GM21526 (cell line): ENCODE data around the gene CUX1.
"Not testable (repeated sequence)": the region's sequence is repeated elsewhere in the genome, so short reads cannot be mapped to it uniquely, and the experiment has no call there.

ENCODE experiments used
- ATAC-seq: cut with Tn5 transposase; IDR thresholded peaks from one replicate; pipeline ENCODE4 v1.9.1; 2021; ENCODE audit warnings: moderate library complexity; ENCODE audit not compliant: unreplicated experiment, low FRiP score

CUX1 gene

GRCh38 chr7:102149416-102149815 is 332.0 kb downstream of the CUX1 start:
- ATAC-seq: no peak

- ATAC-seq: no peak
Measured at GRCh38 chr7:102150266-102150665, 332.8 kb downstream of the CUX1 start.

DNA sequence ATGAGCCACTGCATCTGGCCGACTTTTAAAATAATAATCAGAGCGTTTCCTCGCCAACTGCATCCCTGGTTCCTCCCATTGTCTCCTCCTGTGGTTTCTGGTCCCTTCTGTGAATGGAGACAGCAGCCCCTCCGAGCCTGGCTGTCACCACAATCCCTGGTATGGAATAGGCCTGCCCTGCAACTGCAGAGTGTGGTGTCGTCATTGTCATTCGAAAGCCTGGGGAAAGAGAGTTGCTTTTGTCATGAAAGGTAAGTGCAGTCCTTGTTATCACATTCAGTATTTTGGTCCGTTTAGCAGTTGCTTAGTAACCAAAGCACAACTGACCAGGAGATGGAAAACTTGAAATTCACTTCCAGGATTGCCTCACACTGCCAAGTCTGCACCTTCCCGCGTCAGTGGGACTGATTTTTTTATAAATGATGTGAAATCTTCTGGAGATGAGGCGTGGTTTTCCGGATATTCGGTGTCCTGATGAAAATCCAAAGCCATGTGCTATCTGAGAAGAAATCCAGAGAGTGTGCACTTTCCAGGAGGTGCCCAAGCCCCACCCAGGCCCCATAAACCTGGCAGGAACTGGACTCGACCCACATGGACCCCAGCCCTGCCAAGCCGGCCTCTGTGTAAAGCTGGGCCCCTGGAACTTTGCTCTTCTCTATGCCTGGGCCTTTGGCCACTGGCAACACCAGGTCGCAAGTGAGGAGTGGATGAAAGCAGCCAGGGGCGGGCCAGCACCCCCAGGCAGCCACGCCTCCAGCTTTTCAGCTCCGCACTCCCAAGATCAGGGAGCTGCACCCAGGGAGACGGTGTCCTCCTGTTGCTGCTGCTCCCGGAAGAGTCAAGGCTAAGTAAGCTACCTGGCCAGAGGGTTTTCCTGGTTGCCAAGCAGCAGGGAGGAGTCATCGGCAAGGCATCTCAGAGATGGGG is 335.5 kb downstream of the CUX1 start:
- ATAC-seq: no peak

DNA sequence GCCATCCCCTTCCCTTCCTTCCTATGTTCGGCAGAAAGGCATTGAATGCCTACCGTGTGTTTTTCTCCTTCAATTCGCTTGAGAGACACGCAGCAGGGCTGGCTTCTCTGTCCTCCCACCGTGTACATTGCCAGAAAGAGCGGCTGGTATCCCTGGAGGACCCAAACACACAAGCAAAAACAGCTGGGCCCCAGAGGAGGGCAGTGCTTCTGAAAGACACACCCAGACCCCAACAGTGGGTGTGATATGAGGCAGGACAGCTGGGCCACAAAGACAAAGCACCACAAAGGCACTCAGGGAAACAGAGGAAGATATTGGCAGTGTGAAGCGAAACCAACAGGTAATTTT is 336.1 kb downstream of the CUX1 start:
- no peak for ATAC-seq

- ATAC-seq: no peak
Measured at GRCh38 chr7:102154425-102154824, 337.0 kb downstream of the CUX1 start.

DNA sequence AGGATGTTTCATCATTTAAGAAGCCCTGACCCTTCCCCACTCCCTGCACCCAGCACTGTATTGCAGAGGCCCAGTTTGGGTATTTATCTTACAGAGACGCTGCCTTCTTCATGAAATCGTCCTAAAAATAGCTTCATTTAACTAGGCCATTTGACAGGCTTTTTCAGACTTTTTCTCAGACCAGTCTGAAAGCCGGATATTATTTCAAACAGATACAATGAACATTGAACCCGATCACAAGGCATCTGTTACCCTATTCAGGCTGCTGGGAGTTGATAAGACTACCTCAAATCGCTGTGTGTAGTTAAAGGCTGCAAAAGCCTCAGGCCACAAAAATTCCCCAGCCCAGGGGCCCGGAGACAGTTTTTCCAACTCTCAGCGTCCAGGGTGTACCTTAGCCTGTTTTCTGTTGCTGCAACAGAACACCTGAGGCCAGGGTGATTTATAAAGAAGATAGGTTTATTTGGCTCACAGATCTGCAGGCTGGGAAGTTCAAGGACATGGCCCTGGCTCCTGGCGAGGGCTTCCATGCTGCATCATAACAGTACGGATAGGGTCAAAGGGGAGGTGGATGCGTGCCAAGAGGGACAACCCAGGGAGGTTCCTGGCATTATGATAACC is 338.5 kb downstream of the CUX1 start:
- ATAC-seq: no peak

DNA sequence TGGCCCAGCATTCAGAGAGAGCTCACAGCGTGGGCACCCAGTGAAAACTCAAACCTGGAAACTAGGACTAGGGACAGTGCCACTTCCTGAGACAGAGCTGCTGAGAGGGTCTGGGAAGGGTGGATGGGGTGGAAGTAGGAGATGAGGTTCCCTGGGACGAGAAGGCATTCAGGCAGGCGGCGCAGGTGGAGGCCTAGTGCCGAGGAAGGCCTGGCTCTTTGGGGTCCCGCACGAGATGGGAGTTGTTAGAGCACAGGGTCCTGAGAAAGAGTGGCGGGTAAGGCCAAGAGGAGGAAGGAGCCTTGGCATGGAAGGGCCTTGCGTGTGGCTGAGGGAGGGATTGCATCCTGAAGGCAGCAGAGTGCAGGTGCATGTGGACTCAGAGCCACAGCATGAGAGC is 339.4 kb downstream of the CUX1 start:
- ATAC-seq: no peak

DNA sequence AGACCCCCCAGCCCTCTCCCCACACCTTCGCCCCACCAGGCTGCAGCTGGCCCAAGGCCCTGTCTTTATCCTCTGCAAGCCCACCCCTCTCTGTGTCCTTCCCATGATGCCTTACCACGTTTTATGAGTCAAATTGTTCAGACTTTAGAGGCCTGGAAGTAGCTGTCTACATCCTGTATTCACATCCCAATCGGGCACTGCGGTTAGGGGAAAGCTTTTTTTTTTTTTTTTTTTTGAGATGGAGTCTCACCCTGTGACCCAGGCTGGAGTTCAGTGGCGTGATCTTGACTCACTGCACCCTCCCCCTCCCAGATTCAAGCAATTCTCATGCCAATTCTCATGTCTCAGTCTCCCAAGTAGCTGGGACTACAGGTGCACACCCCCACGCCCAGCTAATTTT is 347.7 kb downstream of the CUX1 start:
- no peak for ATAC-seq

DNA sequence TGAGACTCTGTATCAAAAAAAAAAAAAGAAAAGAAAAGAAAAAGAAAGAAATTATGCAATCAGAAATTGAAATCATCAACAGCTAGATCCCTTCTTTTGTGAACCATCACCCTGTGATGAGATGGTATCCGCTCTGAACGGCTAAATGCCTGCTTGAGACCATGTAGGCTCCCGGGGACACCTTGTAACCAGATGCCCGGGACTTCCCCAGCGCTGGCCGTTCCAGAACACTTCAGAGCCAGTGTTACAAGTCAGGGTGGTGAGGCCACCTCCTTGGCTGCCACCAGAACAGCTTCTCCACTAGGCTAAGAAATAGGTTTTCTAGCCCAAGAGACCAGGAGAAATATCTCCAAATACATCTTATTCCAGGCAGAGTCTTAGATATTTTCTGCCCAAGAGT is 349.8 kb downstream of the CUX1 start:
- no peak for ATAC-seq

DNA sequence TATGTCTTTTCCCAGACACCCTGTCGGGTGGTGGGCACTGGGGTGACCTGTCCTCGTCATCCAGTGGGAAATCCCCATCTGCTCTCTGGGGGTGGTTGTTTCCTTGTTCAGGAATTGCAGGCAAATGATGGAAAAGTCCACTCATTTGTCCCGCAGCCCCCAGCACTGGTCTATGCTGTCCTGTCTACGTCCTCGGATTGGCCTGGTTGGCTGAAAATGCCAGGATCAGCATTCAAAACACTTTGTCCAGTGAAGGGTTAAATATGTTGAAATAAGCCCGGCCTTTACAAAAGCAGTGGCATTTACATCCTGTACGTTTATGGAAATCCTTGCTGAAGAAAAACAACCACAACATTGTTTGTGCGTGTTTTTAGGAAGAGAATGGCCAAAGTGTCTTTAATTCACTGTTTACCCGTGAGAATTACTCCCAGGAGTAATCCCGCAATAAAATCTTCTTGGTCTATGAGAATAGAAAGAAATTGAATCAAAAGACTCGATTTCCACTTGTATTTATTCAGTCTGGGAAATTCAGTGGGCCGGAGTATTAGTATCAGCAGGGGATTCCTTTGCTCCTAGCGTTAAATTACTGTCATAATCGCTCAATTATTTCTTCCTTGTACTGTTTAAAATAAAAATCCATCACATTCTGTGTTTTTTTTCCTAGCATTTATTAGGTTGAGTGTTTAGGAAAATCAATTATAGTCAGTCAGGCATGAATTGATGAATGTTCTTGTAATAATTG is 352.4 kb downstream of the CUX1 start:
- ATAC-seq: no peak

- no peak for ATAC-seq
Measured at GRCh38 chr7:102170393-102170970, 353.1 kb downstream of the CUX1 start.

DNA sequence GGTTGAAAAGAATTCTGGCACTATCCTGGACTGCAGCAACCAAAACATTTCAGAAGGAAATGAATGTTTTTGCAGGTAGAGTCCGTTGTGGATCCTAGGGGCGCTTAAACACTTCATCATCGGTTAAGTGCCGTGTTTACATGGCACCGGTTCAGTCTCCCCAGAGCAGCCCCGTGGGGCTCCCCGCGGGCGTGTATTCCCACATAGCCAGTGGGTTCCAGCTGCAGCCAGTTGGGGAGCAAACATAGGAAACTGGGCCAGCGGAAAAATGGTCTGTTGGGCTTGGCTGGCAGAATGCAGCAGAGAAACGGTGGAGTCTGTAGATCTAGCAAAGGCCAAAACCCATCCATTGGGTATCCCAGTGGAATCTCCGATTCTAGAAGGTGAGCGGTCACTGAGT is 356.2 kb downstream of the CUX1 start:
- no peak for ATAC-seq

DNA sequence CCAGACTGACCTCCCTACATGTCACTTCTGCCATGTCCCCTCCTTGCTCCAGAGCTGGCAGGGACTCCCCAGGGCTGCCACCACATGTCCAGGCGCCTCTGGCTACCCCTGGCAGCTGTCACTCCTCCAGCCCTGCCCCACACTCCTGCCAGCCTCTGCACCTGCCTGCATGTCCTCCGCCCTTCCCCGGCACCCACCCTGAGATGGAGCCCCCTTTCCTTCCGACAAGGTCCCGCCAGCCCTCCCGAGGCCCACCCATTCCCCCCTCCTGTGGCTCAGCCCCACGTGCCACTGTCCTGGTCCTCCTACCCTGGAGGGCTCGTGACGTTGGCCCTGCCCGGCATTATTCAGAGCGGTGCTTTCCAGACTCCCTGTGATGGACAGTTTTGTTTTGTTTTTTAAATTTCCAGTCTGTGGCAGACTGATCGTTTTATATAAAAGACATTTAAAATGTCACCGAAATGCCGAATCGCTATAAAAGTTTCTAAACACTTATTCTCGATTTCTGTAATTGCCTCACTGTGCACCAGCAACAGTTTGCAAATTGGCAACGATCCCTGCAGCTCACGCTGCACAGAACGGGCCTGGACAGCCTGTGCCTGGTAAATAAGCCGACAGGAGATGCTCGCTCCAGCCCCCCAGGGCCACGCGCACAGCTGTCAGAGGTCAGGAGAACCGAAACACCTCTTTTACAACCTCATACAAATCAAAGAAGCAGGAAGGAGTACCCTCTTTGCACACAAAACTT is 358.2 kb downstream of the CUX1 start:
- ATAC-seq: no peak

- no peak for ATAC-seq
Measured at GRCh38 chr7:102178410-102178809, 361.0 kb downstream of the CUX1 start.

DNA sequence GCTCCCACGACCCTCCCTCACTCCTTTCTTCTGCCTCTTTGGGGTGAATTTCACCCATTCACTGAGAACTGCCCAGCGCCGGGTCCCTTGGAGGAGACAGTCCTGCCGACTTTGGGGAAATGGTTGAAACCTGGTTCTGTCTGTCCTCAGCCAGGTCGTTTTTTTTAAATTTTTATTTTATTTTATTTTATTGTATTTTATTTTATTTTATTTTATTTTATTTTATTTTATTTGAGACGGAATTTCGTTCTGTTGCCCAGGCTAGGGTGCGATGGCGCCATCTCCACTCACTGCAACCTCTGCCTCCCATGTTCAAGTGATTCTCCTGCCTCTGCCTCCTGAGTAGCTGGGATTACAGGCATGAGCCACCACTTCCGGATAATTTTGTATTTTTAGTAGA is 363.3 kb downstream of the CUX1 start:
- ATAC-seq: no peak

GRCh38 chr7:102181517-102181916 is 364.1 kb downstream of the CUX1 start:
- ATAC-seq: no peak

DNA sequence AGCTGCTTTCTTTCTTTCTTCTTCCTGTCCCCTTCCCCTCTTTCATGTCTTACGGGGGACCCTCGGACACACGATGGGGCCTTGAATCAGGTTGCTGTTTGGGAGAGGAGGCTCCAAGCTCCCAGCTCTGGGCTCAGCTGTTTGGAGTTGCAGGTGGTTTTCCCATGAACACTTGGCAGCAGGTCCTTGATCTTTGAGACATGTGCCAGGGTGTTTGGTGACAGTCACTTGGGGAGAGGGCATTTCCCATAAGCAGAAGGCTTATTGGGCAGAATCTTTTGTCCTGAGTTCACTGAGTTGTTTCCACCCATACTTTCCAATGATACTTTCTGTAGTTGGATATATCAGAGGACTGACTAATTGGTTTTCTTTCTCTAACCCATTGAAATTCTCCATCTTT is 364.6 kb downstream of the CUX1 start:
- ATAC-seq: no peak

DNA sequence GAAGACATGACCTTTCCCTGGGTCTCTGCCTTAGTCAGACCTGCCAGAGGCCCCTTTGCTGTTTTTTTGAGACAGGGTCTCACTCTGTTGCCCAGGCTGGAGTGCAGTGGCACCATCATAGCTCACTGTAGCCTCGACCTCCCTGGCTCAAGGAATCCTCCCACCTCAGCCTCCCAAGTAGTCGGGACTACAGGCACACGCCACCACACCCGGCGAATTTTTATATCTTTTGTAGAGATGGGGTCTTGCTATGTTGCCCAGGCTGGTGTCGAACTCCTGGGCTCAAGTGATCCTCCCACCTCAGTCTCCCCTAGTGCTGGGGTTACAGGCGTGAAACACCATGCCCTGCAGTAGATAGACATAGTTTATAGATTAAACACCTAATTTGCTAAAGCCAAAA is 366.4 kb downstream of the CUX1 start:
- ATAC-seq: not testable (repeated sequence)

- no peak for ATAC-seq
Measured at GRCh38 chr7:102184303-102184702, 366.9 kb downstream of the CUX1 start.

- ATAC-seq: no peak
Measured at GRCh38 chr7:102185796-102186195, 368.4 kb downstream of the CUX1 start.
